ENCODE measurements around the gene HMOX1. TPM values are rescaled to one million over a fixed set of nuclear protein-coding genes. Genes with fewer than 3 reads are reported as not detected.

Gene HMOX1
- total and polyA plus RNA-seq, 2 of the 8 experiments (the other 6 are each of a cell fraction or from before 2014, with no cell fraction given) = 25.0 to 41.6 TPM

GRCh38 chr22:35442471-35442870 is 61.6 kb downstream of the HMOX1 start:
- no peak overlapping the region for H3K27ac ChIP-seq (ENCODE audit: low read depth, low read length)
- H3K4ac ChIP-seq (replicated peaks; ENCODE audit: insufficient read length, low read depth, low read length) = no peak overlapping the region
- H2BK5ac ChIP-seq (ENCODE audit: low read depth, low read length) = no peak overlapping the region
- no peak overlapping the region for H2BK20ac ChIP-seq (ENCODE audit: low read length)
- no peaks in the 10 kb centered on the region for H3K27me3 ChIP-seq (replicated peaks in 1 of 4; ENCODE audit: control insufficient read depth in 3 of 4, extremely low read depth in 1 of 4, insufficient read depth in 3 of 4, low read length in 3 of 4)
- no peak overlapping the region for H3K4me2 ChIP-seq (ENCODE audit: insufficient read depth in 1 of 2, low read depth in 2 of 2, low read length in 2 of 2)
- peaks cover 13% of the 10 kb centered on the region; the same call in 1 of the 2 replicates for H3K23me2 ChIP-seq (ENCODE audit: low read depth, low read length)
- 91% methylated on average over 6 of the region's 6 CpGs; no CpG with 5 or more reads in 1 of the 2 experiments for WGBS, 2 experiments (ENCODE audit: extremely low coverage in 1 of 2, insufficient coverage in 1 of 2, insufficient read length in 1 of 2, insufficient replicate concordance in 2 of 2, low coverage in 1 of 2, low lambda C conversion rate in 2 of 2, missing lambda C conversion rate in 1 of 2)
- no peak overlapping the region for H4K5ac ChIP-seq (ENCODE audit: insufficient read length, low read depth, low read length)
- H3K4me1 ChIP-seq (replicated peaks in 1 of 4; ENCODE audit: control insufficient read depth in 3 of 4, insufficient read depth in 4 of 4, low read length in 3 of 4) = peaks cover 0 to 7% (median under 1%) of the 10 kb centered on the region in 4 experiments; a peak in 4 of 7 replicates
- no peak overlapping the region for H4K8ac ChIP-seq (ENCODE audit: extremely low read depth, insufficient read depth, low read length)
- no peak overlapping the region for H3K4me3 ChIP-seq (ENCODE audit: extremely low read depth in 1 of 4, insufficient read depth in 2 of 4, low read depth in 3 of 4, low read length in 4 of 4)
- H3K36me3 ChIP-seq (ENCODE audit: control insufficient read depth in 2 of 4, insufficient read depth in 4 of 4, low read length in 3 of 4) = 0 out of 8 replicates have a peak, but pooled peaks cover 0 to 3% (median 0%) of the 10 kb centered on the region in 4 experiments
- H2BK12ac ChIP-seq (ENCODE audit: low read depth, low read length) = no peak overlapping the region
- H3K79me2 ChIP-seq (ENCODE audit: control insufficient read depth in 1 of 2, insufficient read depth in 2 of 2, low read length in 2 of 2) = no peaks in the 10 kb centered on the region
- H3K79me1 ChIP-seq (ENCODE audit: low read depth, low read length) = no peaks in the 10 kb centered on the region
- H2AK5ac ChIP-seq (ENCODE audit: low read depth, low read length) = no peak overlapping the region
- FAIRE-seq (no peak), DNase-seq (ENCODE audit: low read depth in 1 of 2, low spot score in 2 of 2) (no peak)
- H3K56ac ChIP-seq (replicated peaks; ENCODE audit: insufficient read length, low read depth, low read length) = no peak overlapping the region
- H2BK120ac ChIP-seq (replicated peaks; ENCODE audit: low read depth, low read length) = no peak overlapping the region
- no peak overlapping the region for H3K18ac ChIP-seq (ENCODE audit: extremely low read depth, low read length)
- TF ChIP-seq SP4 (IDR thresholded peaks at IDR 0.05; ENCODE audit: low read length) = no peak
- no peak for TF ChIP-seq ATF3 (IDR thresholded peaks at IDR 0.05; ENCODE audit: insufficient read depth, low read depth, low read length)
- TF ChIP-seq CBX5 (IDR thresholded peaks at IDR 0.05; ENCODE audit: low read depth, low read length) = no peak
- TF ChIP-seq ZNF274 (IDR thresholded peaks at IDR 0.05; ENCODE audit: borderline replicate concordance, extremely low read depth, low read length) = no peak
- TF ChIP-seq KDM1A (IDR thresholded peaks at IDR 0.05; ENCODE audit: borderline replicate concordance, low read length) = no peak
- TF ChIP-seq KDM4A (IDR thresholded peaks at IDR 0.05; ENCODE audit: low read depth, low read length, severe bottlenecking) = no peak
- H3K9me3 ChIP-seq (ENCODE audit: insufficient read depth in 2 of 2, low read depth in 1 of 2, low read length in 1 of 2) = no peaks in the 10 kb centered on the region
- H3K9ac ChIP-seq (replicated peaks in 1 of 4; ENCODE audit: extremely low read depth in 1 of 4, low read depth in 3 of 4, low read length in 3 of 4) = no peak overlapping the region
- H2AFZ ChIP-seq (ENCODE audit: low read length) = no peak overlapping the region
- ChIA-PET CTCF (ENCODE audit: partially characterized antibody) (interaction anchor here (1.3 to 1.9 kb wide), 3 partner anchors 11 to 133 kb away, joined by 3 to 4 read pairs (median 3); no protein-coding TSS in a partner anchor), POLR2A (ENCODE audit: partially characterized antibody) (interaction anchor here (0.7 to 1.7 kb wide), 5 partner anchors 19 to 74 kb away, joined by 3 to 4 read pairs (median 3); no protein-coding TSS in a partner anchor)
- H4K91ac ChIP-seq (replicated peaks; ENCODE audit: insufficient read length, low read length) = no peak overlapping the region
- peaks cover 0 to 2% of the 10 kb centered on the region in 2 experiments for H4K20me1 ChIP-seq (replicated peaks in 1 of 2; ENCODE audit: control insufficient read depth in 1 of 2, insufficient read depth in 2 of 2, low read length in 2 of 2)
- no peak overlapping the region for H3K23ac ChIP-seq (ENCODE audit: insufficient read length)
- no peak overlapping the region for H3K14ac ChIP-seq (ENCODE audit: insufficient read length)
- no peak overlapping the region for H2BK15ac ChIP-seq (ENCODE audit: low read length)
